ENCODE data around the gene FCHSD2. TPM values are rescaled to one million over a fixed set of nuclear protein-coding genes. Genes with fewer than 3 reads are reported as not detected.
"Not testable (repeated sequence)": the region's sequence is repeated elsewhere in the genome, so short reads cannot be mapped to it uniquely, and the experiment has no call there.

Gene FCHSD2
- total RNA-seq, 2 donors from 2014 or later: 56.5 to 75.3 TPM

GRCh38 chr11:73141031-73141308 is 1.1 kb downstream of the FCHSD2 start:
- Histone ChIP-seq H3K36me3 (peaks cover 4% of the 10 kb centered on the region), H3K9me3 (no peaks in the 10 kb centered on the region), H3K27me3 (replicated peaks; ENCODE audit: insufficient read depth) (no peaks in the 10 kb centered on the region), H3K4me1 (ENCODE audit: control insufficient read depth in 1 of 2, low read depth in 2 of 2) (peaks cover 29 to 64% of the 10 kb centered on the region in 2 donors), H3K4me3 (peak overlapping the region; percentile 81), H3K27ac (peak overlapping the region; percentile 91 to 94)
- no peak for TF ChIP-seq CTCF (IDR thresholded peaks at IDR 0.05)
- DNase-seq (ENCODE audit: low spot score) (no peak), ATAC-seq (ENCODE audit: insufficient number of reproducible peaks, low FRiP score, low read depth) (no peak)

- Histone ChIP-seq H3K9me3 (no peaks in the 10 kb centered on the region), H3K27me3 (replicated peaks; ENCODE audit: insufficient read depth) (no peaks in the 10 kb centered on the region), H3K4me3 (peak overlapping the region; percentile 81), H3K4me1 (ENCODE audit: control insufficient read depth in 1 of 2, low read depth in 2 of 2) (peaks cover 29 to 64% of the 10 kb centered on the region in 2 donors), H3K36me3 (peaks cover 4% of the 10 kb centered on the region), H3K27ac (peak overlapping the region; percentile 91 to 94)
- no peak for ATAC-seq (ENCODE audit: insufficient number of reproducible peaks, low FRiP score, low read depth)
- no peak for TF ChIP-seq CTCF (IDR thresholded peaks at IDR 0.05)
- DNase-seq (ENCODE audit: low spot score): no peak
These were observed 1.7 kb downstream of the FCHSD2 start for GRCh38 chr11:73140213-73141030.

GRCh38 chr11:73139476-73140198 is 2.5 kb downstream of the FCHSD2 start:
- TF ChIP-seq CTCF (IDR thresholded peaks at IDR 0.05): no peak
- Histone ChIP-seq H3K4me1 (ENCODE audit: control insufficient read depth in 1 of 2, low read depth in 2 of 2) (peaks cover 29 to 67% of the 10 kb centered on the region in 2 donors), H3K36me3 (peaks cover 4% of the 10 kb centered on the region), H3K4me3 (peak overlapping the region; percentile 81), H3K27ac (peak overlapping the region in 1 of 2 donors; percentile 91), H3K27me3 (replicated peaks; ENCODE audit: insufficient read depth) (no peaks in the 10 kb centered on the region), H3K9me3 (no peaks in the 10 kb centered on the region)
- DNase-seq (ENCODE audit: low spot score): no peak
- no peak for ATAC-seq (ENCODE audit: insufficient number of reproducible peaks, low FRiP score, low read depth)

- Histone ChIP-seq H3K36me3 (peaks cover 4% of the 10 kb centered on the region), H3K9me3 (no peaks in the 10 kb centered on the region), H3K27ac (no peak overlapping the region), H3K27me3 (replicated peaks; ENCODE audit: insufficient read depth) (no peaks in the 10 kb centered on the region), H3K4me3 (no peak overlapping the region), H3K4me1 (ENCODE audit: control insufficient read depth in 1 of 2, low read depth in 2 of 2) (peaks cover 19 to 54% of the 10 kb centered on the region in 2 donors)
- no peak for DNase-seq (ENCODE audit: low spot score)
- no peak for TF ChIP-seq CTCF (IDR thresholded peaks at IDR 0.05)
- no peak for ATAC-seq (ENCODE audit: insufficient number of reproducible peaks, low FRiP score, low read depth)
These were observed 4.2 kb downstream of the FCHSD2 start for GRCh38 chr11:73137944-73138274.

- no peak for TF ChIP-seq CTCF (IDR thresholded peaks at IDR 0.05)
- ATAC-seq (ENCODE audit: insufficient number of reproducible peaks, low FRiP score, low read depth) (no peak), DNase-seq (ENCODE audit: low spot score) (no peak)
- Histone ChIP-seq H3K9me3 (no peaks in the 10 kb centered on the region), H3K27ac (no peak overlapping the region), H3K4me3 (no peak overlapping the region), H3K27me3 (replicated peaks; ENCODE audit: insufficient read depth) (no peaks in the 10 kb centered on the region), H3K4me1 (ENCODE audit: control insufficient read depth in 1 of 2, low read depth in 2 of 2) (peaks cover 19 to 54% of the 10 kb centered on the region in 2 donors), H3K36me3 (peaks cover 4% of the 10 kb centered on the region)
These were observed 4.7 kb downstream of the FCHSD2 start for GRCh38 chr11:73137262-73137943.

GRCh38 chr11:73136722-73137121 is 5.4 kb downstream of the FCHSD2 start:
- H3K36me3 ChIP-seq; H3K9me3 ChIP-seq; ATAC-seq (ENCODE audit: insufficient number of reproducible peaks, low FRiP score, low read depth); DNase-seq (ENCODE audit: low spot score); H3K27ac ChIP-seq; H3K27me3 ChIP-seq (replicated peaks; ENCODE audit: insufficient read depth); H3K4me3 ChIP-seq: not testable (repeated sequence)
- H3K4me1 ChIP-seq (ENCODE audit: control insufficient read depth in 1 of 2, low read depth in 2 of 2): peaks cover 19 to 59% of the 10 kb centered on the region in 2 donors

All from thoracic aorta (tissue), 2 donors.